HFF-Myc (cell line): ENCODE measurements around the gene CXCL13.

Source experiments
- DNase-seq: peaks from one replicate; pipeline ENCODE4 v3.0.0-alpha.2; 2011; ENCODE audit warnings: low read depth; ENCODE audit errors: extremely low read depth
- H3K4me3 ChIP-seq: replicated peaks from 2 replicates; pipeline ENCODE4 v1.5.1; 2011; ENCODE audit warnings: low read depth, mild to moderate bottlenecking, control low read depth, low read length
- TF ChIP-seq, protein P1 (sequence below): IDR thresholded peaks from 2 replicates; pipeline ENCODE4 v1.5.1; 2012; ENCODE audit warnings: mild to moderate bottlenecking, low read depth, low read length, control low read depth; ENCODE audit errors: missing control alignments

The CXCL13 gene

DNA sequence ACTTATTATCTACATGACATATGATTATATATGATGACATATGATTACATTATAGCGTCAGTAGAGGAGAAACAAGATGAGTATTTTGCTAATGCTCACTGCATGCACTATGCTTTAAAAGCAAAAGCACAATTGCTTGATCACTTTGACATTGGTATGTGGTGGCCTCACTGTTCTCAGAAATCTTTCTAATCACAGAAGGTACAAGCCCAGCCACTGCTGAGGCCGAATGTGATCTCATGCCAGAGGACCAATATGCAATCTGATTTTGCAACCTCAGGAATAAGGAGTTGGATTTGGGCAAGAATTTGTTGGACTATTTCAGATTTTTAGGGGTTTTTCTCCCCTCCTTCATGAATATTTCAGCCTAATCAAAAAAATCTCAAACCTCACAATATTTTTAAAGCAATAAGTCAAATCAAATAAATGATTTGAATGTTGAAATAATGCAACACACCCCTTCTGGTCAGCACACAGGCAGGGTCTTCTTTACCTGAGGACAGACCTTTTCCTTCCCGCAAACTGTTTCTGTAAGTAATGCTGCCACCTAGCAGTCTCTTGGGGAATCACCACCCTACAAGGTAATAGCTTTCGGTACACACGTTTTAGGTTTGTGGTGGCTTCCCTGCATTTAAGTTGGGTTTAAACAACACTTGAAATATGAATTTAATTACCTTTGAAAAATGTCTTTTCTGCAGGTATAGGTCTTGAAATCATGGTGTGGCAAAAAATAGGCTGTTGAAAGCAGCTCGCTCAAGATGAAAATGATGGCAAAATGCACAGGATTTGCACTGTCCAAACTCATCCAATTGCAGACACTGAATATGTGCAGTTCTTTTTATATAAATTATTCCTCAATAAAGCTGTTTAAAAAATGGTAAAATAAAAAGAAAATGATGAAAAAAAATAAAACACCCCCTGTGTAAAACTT is 4.8 kb upstream of the CXCL13 start:
- DNase-seq, result no peak
- no peak overlapping the region for H3K4me3 ChIP-seq
- TF ChIP-seq, protein P1, sequence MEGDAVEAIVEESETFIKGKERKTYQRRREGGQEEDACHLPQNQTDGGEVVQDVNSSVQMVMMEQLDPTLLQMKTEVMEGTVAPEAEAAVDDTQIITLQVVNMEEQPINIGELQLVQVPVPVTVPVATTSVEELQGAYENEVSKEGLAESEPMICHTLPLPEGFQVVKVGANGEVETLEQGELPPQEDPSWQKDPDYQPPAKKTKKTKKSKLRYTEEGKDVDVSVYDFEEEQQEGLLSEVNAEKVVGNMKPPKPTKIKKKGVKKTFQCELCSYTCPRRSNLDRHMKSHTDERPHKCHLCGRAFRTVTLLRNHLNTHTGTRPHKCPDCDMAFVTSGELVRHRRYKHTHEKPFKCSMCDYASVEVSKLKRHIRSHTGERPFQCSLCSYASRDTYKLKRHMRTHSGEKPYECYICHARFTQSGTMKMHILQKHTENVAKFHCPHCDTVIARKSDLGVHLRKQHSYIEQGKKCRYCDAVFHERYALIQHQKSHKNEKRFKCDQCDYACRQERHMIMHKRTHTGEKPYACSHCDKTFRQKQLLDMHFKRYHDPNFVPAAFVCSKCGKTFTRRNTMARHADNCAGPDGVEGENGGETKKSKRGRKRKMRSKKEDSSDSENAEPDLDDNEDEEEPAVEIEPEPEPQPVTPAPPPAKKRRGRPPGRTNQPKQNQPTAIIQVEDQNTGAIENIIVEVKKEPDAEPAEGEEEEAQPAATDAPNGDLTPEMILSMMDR, result peak; percentile 83

DNA sequence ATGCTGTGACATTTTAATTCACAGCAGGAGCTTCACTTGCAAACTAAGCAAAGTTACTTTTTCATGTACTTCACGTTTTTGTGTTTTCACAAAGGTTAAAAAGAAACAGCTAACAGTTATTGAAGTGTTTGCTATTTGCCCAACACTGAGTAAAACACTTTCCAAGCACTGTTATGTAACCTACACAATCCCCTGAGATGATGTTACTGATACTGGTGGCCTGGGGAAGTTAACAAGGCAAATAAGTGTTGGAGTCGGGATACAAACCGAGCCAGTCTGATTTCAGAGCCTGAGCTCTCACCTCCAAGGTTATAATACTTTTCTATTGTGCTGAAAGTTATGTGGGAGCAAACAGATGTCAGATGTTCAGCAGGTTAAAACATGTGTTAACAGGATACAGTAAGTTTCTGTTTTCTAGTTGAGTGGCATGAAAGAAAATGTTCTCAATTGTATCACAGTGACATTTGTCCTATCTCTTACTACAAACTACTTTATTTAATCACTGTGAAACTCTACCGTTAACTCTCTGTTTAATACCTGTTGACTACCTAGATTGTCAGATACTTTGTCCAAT is 3.9 kb upstream of the CXCL13 start:
- TF ChIP-seq, protein P1, result no peak
- no peak for DNase-seq
- no peak overlapping the region for H3K4me3 ChIP-seq

GRCh38 chr4:77613267-77613666 is 7.6 kb downstream of the CXCL13 start:
- DNase-seq, result no peak

DNA sequence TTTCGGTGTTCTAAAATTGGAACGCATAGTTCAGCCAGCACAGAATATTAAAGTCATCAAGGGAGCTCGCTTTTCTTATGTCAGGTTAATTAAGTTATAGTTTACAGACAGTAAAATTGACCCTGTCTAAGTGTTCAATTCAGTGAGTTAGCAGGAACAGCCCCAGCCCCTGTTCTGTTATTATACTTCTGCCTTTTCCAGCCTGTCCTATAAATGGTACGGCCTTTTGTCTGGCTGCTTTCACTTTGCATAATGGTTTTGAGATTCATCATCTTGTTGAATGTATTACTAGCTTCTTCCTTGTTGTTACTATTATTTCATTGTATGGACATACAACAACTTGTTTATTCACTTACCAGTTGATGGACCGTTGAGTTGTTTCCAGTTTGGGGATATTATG is 9.5 kb downstream of the CXCL13 start:
- DNase-seq, result no peak
- no peak overlapping the region for H3K4me3 ChIP-seq
- TF ChIP-seq, protein P1, result no peak

More at GRCh38 chr4:77613267-77613666, 7.6 kb downstream of the CXCL13 start:
- TF ChIP-seq, protein P1, result no peak
- H3K4me3 ChIP-seq, result no peak overlapping the region

GRCh38 chr4:77617203-77617602 is 11.6 kb downstream of the CXCL13 start:
- DNase-seq, result no peak
- no peak overlapping the region for H3K4me3 ChIP-seq
- TF ChIP-seq, protein P1, result no peak

DNA sequence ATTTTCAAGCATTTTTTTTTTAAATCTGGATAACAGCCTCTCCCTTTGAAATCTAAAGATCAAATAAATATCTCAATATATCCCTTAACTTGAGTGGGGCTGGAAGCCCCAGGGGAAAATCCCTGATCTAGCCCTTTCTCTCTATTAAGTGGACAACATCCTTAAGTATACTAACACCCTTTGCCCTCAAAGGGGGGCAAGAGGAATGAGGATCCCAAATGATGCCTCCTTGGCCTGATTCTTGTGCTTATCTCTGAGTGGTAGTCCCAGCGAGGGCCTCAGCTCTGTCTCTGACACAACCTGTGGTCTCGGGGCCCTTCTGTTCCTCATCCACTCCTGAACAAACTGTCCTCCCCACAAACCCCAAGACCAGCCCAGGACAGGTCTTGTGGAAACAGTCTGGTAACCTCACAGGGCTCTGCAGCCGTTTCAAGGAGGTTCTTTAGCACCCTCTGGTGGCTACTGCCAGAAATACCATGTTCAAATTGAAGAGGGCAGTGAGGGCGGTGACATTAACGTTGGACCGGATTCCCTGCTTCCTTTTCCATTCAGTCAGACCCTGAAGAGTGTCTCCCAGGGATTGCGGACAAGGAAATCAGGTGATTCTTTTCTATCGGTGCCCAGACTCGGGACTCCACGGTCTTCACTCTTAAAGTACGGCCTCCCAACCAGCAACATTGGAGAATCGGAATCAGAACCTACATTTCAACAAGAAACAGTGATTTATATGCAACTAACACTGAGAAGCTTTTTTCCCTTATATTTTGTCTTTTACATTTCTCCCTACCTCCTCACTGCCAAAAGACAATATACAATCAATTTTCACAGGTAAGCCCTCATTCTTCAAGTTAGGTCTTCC is 13.0 kb downstream of the CXCL13 start:
- no peak overlapping the region for H3K4me3 ChIP-seq
- peak; percentile 43 for DNase-seq
- TF ChIP-seq, protein P1, result peak; percentile 82
